Loucy (cell line): Measurements from ENCODE around the gene PRPSAP1.

ENCODE experiments used
- H2AFZ ChIP-seq: fragments of 200-600 bp; sonication (generic); 2 replicates; pipeline ENCODE4 v1.6.0; 2016; ENCODE audit warnings: antibody characterized with exemption, mild to moderate bottlenecking, low read length, moderate library complexity
- H3F3A ChIP-seq: fragments of 200-600 bp; 2 replicates; pipeline ENCODE4 v1.6.0; 2016; ENCODE audit warnings: antibody characterized with exemption, low read depth, mild to moderate bottlenecking
- H3K27me3 ChIP-seq: fragments of 200-600 bp; sonication (generic); 2 replicates; pipeline ENCODE4 v1.6.1; 2014; ENCODE audit warnings: low read length, mild to moderate bottlenecking; ENCODE audit not compliant: insufficient read depth, poor library complexity, severe bottlenecking
- H3K36me3 ChIP-seq: fragments of 200-600 bp; sonication (generic); 2 replicates; pipeline ENCODE4 v1.6.1; 2016; ENCODE audit warnings: low read length; ENCODE audit not compliant: insufficient read depth
- H3K4me1 ChIP-seq: fragments of 200-600 bp; sonication (generic); 2 replicates; pipeline ENCODE4 v1.5.1; 2014; ENCODE audit warnings: low read length, mild to moderate bottlenecking; ENCODE audit not compliant: insufficient read depth, poor library complexity, severe bottlenecking
- H3K4me2 ChIP-seq: fragments of 200-600 bp; sonication (generic); 2 replicates; pipeline ENCODE4 v1.6.0; 2014; ENCODE audit warnings: antibody characterized with exemption, low read length, low read depth, mild to moderate bottlenecking; ENCODE audit not compliant: poor library complexity, severe bottlenecking
- H3K4me3 ChIP-seq: fragments of 200-600 bp; sonication (generic); 2 replicates; pipeline ENCODE4 v1.5.1; 2014; ENCODE audit warnings: low read length, mild to moderate bottlenecking, mixed read lengths; ENCODE audit not compliant: poor library complexity, severe bottlenecking
- H3K79me2 ChIP-seq: fragments of 200-600 bp; sonication (generic); 2 replicates; pipeline ENCODE4 v1.6.1; 2014; ENCODE audit warnings: low read length; ENCODE audit not compliant: insufficient read depth
- H3K9ac ChIP-seq: fragments of 200-600 bp; sonication (generic); 2 replicates; pipeline ENCODE4 v1.6.0; 2014; ENCODE audit warnings: mild to moderate bottlenecking, low read depth, low read length, moderate library complexity; ENCODE audit not compliant: poor library complexity, severe bottlenecking
- H3K9me2 ChIP-seq: fragments of 200-600 bp; sonication (generic); replicated peaks from 2 replicates; pipeline ENCODE4 v1.6.1; 2016; ENCODE audit warnings: low read depth, low read length, mixed read lengths
- H3K9me3 ChIP-seq: fragments of 200-600 bp; sonication (generic); 2 replicates; pipeline ENCODE4 v1.6.1; 2014; ENCODE audit warnings: mild to moderate bottlenecking, antibody characterized with exemption, low read length, low read depth; ENCODE audit not compliant: insufficient read depth
- H4K20me1 ChIP-seq: fragments of 200-600 bp; sonication (generic); 2 replicates; pipeline ENCODE4 v1.6.0; 2014; ENCODE audit warnings: antibody characterized with exemption, low read length, mild to moderate bottlenecking; ENCODE audit not compliant: insufficient read depth, poor library complexity, severe bottlenecking
- EZH2phosphoT487 ChIP-seq: fragments of 200-600 bp; IDR thresholded peaks from 2 replicates; pipeline ENCODE4 v1.6.1; 2018; ENCODE audit warnings: antibody characterized with exemption, mild to moderate bottlenecking, moderate library complexity, borderline replicate concordance
- TF ChIP-seq, protein P1 (sequence below): fragments of 200-600 bp; sonication (generic); conservative IDR thresholded peaks from 2 replicates; pipeline ENCODE4 v1.5.1; 2014; ENCODE audit warnings: mild to moderate bottlenecking, antibody characterized with exemption, low read length

Gene PRPSAP1

DNA sequence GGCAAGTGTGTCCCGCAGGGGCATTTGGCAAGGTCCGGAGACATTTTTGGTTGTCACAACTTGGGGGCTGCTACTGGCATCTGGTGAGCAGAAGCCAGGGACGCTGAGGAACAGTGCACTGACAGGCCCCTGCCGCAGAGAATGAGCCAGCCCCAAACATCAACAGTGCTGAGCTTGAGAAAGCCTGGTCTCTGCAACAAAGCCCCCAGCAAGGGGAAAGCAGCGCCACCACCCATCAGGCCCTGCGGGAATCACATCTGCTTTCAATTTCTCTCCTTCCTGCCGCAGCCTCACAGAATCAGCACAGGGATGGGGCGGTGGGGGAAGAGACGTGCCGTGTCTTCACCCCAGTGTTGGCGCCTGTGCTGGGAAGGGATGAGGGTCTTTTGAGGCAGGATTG lies 14.8 kb upstream of the PRPSAP1 start:
- H3K4me1 ChIP-seq: no peaks in the 10 kb centered on the region
- H3K27me3 ChIP-seq: no peaks in the 10 kb centered on the region
- no peaks in the 10 kb centered on the region for H3F3A ChIP-seq
- H3K4me3 ChIP-seq: peak overlapping the region; percentile 33
- TF ChIP-seq, protein P1, sequence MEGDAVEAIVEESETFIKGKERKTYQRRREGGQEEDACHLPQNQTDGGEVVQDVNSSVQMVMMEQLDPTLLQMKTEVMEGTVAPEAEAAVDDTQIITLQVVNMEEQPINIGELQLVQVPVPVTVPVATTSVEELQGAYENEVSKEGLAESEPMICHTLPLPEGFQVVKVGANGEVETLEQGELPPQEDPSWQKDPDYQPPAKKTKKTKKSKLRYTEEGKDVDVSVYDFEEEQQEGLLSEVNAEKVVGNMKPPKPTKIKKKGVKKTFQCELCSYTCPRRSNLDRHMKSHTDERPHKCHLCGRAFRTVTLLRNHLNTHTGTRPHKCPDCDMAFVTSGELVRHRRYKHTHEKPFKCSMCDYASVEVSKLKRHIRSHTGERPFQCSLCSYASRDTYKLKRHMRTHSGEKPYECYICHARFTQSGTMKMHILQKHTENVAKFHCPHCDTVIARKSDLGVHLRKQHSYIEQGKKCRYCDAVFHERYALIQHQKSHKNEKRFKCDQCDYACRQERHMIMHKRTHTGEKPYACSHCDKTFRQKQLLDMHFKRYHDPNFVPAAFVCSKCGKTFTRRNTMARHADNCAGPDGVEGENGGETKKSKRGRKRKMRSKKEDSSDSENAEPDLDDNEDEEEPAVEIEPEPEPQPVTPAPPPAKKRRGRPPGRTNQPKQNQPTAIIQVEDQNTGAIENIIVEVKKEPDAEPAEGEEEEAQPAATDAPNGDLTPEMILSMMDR: no peak
- no peak for TF ChIP-seq EZH2phosphoT487
- no peaks in the 10 kb centered on the region for H3K36me3 ChIP-seq
- H3K9me2 ChIP-seq: no peaks in the 10 kb centered on the region
- no peaks in the 10 kb centered on the region for H4K20me1 ChIP-seq
- no peaks in the 10 kb centered on the region for H3K79me2 ChIP-seq
- H3K4me2 ChIP-seq: no peak overlapping the region
- no peaks in the 10 kb centered on the region for H3K9me3 ChIP-seq
- no peak overlapping the region for H2AFZ ChIP-seq
- peak overlapping the region; percentile 28 for H3K9ac ChIP-seq

DNA sequence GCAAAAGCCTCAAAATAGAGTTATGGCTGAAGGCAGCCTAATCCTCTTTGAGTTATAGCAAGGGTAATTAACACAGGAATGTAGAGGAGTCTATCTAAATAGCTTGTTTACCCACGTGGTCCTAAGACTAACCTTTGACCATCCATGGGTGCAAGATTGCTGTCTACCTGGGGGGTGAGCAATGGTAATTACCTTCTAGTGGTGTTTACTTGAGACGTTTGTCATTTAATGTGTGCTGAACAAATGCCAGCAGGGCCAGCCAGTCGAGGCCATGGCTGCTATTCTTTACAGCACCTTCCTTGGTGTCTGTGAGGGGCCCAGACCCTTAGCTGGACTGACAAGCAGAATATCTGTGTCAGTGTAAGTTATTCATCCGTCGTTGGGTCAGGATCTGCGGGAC lies 13.9 kb upstream of the PRPSAP1 start:
- H3K4me3 ChIP-seq: no peak overlapping the region
- no peaks in the 10 kb centered on the region for H3K4me1 ChIP-seq
- no peaks in the 10 kb centered on the region for H3K79me2 ChIP-seq
- H3F3A ChIP-seq: no peaks in the 10 kb centered on the region
- TF ChIP-seq, protein P1: no peak
- no peak for TF ChIP-seq EZH2phosphoT487
- H3K36me3 ChIP-seq: no peaks in the 10 kb centered on the region
- no peak overlapping the region for H2AFZ ChIP-seq
- H3K4me2 ChIP-seq: no peak overlapping the region
- H3K27me3 ChIP-seq: no peaks in the 10 kb centered on the region
- H3K9me2 ChIP-seq: no peaks in the 10 kb centered on the region
- no peaks in the 10 kb centered on the region for H4K20me1 ChIP-seq
- H3K9ac ChIP-seq: no peak overlapping the region
- no peaks in the 10 kb centered on the region for H3K9me3 ChIP-seq

GRCh38 chr17:76366247-76366646 lies 12.5 kb upstream of the PRPSAP1 start:
- H3K4me1 ChIP-seq: no peaks in the 10 kb centered on the region
- no peak overlapping the region for H3K9ac ChIP-seq
- H3K36me3 ChIP-seq: no peaks in the 10 kb centered on the region
- no peak overlapping the region for H3K4me3 ChIP-seq
- H3K4me2 ChIP-seq: no peak overlapping the region
- no peak overlapping the region for H2AFZ ChIP-seq
- no peaks in the 10 kb centered on the region for H3F3A ChIP-seq
- no peaks in the 10 kb centered on the region for H3K79me2 ChIP-seq
- H3K9me2 ChIP-seq: no peaks in the 10 kb centered on the region
- H3K9me3 ChIP-seq: no peaks in the 10 kb centered on the region
- no peaks in the 10 kb centered on the region for H4K20me1 ChIP-seq
- TF ChIP-seq, protein P1: no peak
- TF ChIP-seq EZH2phosphoT487: no peak
- H3K27me3 ChIP-seq: no peaks in the 10 kb centered on the region
